H54 (cell line): ENCODE data around the gene ANKS4B.

Experiments
- DNase-seq: peaks from one replicate; pipeline ENCODE4 v3.0.0; 2011; ENCODE audit warnings: low spot score, mixed read lengths; ENCODE audit not compliant: insufficient read length
- FAIRE-seq: peaks from 3 replicates; lab custom pipeline; 2011; peaks lifted over from hg19 to GRCh38; lab: Jason Lieb, UNC
- POLR2A ChIP-seq: IDR thresholded peaks from 2 replicates; pipeline ENCODE4 v1.6.1; 2011; ENCODE audit warnings: low read depth, mild to moderate bottlenecking, low read length

Gene ANKS4B

DNA sequence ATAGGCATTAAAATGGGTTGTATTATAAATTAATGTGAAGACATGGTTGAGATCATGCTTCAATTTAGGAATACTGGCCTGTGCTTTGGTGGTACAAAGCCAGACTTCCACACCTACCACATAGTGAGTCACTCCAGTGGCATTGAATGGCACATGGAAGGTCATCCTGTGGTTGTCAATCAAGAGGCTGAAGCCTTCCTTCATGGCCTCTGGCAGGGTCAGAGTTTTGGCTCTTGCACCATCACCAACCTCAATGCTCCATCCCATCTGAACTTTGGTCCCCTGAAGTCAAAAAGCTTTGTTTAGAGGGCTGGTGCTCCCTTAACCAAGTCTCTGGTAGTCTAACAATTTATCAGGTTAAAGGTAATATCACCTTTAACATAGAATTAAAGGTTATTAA, 28.2 kb upstream of the ANKS4B start:
- DNase-seq, result no peak
- no peak for FAIRE-seq
- no peak for TF ChIP-seq POLR2A

DNA sequence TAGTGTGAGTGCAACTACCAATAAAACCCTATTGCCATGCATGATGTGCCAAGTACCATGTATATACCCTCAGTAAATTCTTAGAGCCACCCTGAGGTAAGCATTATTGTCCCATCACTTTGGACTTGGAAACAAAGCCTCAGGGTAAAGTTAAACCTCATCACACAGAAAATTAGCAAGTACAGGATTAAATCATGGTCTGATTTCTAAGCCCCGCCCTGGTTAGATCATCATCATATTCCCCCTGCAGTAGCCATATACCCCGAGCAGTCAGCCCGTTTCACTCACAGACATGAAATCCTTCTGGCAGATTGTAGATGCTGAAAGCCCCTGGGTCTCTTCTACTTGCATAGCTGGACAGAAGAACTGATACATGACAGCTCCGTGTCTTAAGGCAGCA, 26.9 kb upstream of the ANKS4B start:
- no peak for TF ChIP-seq POLR2A
- FAIRE-seq, result no peak
- no peak for DNase-seq

DNA sequence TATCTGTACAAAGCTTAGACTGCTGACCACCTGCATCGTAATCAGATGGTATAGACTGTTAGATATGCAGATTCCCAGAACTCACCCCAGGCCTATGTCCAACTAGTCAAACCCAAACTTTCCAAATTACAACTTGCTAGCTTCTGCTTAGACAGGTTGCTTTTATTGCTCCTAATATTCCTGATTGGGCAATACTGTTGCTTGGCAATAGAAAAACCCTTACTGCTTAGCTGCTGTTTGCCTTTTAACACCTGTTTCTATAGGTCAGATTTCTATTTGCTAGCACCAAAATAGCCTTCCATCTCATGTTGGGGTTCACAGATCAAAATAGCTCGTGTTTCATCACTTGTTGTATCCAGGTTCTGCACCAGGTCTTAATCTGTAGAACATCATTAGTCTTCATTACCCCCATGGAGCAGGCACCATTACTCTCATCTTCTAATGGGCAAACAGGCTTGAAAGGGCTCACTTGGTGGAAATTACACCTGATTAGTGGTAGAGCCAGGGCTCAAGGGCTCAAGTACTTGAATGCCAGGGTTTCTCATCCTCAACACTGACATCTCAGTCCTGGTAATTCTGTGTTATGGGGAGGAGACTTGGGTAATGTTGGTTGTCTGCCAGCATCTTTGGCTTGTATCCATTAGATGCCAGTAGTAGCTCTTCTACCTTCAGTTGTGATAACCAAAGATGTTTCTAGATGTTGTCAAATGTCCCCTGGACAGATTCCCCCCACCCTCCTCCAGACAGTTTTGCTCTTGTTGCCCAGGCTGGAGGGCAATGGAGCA, 24.9 kb upstream of the ANKS4B start:
- no peak for DNase-seq
- no peak for TF ChIP-seq POLR2A
- FAIRE-seq, result no peak

DNA sequence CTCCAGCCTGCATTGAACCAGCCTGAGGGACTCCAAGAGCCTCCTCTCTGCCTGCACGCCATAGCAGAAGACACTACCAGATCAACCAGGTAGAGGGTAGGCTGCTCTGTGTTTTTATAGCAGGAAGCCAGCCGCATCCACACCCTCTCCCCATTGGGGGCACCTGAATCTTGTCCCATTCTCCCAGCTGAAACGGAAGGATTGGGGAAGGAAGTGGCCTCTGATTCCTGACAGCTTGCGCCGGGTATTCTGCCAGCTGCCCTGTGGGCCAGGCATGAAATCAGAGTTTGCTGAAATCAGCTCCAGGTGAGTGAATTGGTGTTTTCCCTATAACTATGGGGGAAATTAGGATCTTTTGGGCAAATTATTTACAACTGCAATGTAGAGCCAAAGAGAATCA, 22.0 kb upstream of the ANKS4B start, which contains the start of gene ZP2:
ZP2 (minus strand) TSS at position 89 of the 400 bp plus-strand sequence; CDS start at position 62, 27 bp downstream.
- no peak for DNase-seq
- TF ChIP-seq POLR2A, result no peak
- no peak for FAIRE-seq

DNA sequence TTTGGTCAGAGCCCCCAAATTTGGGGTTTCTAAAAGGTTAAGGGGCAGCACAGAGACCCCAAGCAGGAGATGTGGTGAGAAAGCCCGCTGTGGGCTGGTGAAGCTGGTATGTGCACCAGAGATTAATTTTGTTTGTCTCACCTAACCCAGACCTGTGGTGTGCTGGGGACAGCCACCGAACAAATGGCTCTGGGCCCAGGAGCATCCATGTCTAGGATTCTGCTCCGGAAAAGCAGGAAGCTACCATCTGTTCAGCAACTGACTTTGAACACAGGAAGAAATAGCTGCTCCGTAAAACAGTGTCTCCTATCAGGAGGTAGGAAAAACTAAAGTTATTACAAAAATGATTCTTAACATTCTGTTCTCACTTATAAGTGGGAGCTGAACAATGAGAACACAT, 19.4 kb upstream of the ANKS4B start:
- DNase-seq, result no peak
- TF ChIP-seq POLR2A, result no peak
- FAIRE-seq, result no peak

DNA sequence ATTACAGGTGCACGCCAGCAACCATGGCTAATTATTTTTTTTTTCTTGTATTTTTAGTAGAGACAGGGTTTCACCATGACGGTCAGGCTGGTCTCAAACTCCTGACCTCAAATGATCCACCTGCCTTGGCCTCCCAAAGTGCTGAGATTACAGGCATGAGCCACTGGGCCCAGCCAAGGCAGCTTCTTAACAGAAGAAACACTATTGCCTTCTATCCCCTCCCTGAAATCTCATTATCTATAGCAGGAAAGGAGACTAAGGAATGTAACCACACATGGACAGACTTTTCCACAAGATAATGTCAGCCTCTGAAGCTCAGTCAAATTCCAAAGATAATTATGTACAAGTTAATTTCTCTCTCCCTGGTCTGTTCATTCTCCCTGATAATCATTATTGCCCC, 16.4 kb upstream of the ANKS4B start:
- no peak for TF ChIP-seq POLR2A
- no peak for DNase-seq
- no peak for FAIRE-seq

DNA sequence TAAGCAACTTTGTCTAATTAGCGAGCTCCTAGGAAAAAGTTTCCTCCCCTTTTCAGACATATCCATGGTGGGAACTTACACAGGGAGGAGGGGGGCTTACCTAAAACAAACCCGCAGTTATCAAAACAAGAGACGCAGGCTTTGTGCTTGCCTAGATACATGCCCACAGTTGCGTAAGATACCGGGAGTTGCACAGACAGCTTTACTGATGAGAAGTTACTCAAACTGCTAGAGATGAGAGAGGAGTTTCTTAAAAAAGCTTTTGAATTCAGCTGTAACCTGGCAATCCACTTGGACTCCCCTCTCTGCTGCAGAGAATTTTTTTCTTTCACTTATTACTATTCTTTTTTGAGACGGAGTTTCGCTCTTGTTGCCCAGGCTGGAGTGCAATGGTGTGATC, 15.3 kb upstream of the ANKS4B start:
- no peak for TF ChIP-seq POLR2A
- FAIRE-seq, result no peak
- DNase-seq, result no peak

DNA sequence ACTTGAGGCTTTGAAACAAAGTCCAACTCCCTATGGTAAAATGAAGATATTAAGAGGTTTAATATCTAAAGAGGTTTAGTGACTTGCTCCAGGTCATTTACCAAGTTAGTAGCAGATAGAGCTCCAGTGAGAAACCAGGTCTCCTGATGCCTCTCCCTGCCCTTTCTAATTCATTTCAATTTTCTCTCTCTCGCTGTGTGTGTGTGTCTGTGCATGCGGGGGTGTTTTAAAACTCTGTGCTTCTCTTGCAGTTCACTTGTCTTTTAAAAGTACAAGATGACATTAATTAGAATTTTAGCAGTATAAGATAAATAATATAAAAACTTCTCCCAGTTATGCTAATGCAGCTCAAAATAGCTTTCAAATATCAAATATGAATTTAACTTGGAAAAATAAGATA, 13.9 kb upstream of the ANKS4B start:
- no peak for DNase-seq
- no peak for FAIRE-seq
- no peak for TF ChIP-seq POLR2A

DNA sequence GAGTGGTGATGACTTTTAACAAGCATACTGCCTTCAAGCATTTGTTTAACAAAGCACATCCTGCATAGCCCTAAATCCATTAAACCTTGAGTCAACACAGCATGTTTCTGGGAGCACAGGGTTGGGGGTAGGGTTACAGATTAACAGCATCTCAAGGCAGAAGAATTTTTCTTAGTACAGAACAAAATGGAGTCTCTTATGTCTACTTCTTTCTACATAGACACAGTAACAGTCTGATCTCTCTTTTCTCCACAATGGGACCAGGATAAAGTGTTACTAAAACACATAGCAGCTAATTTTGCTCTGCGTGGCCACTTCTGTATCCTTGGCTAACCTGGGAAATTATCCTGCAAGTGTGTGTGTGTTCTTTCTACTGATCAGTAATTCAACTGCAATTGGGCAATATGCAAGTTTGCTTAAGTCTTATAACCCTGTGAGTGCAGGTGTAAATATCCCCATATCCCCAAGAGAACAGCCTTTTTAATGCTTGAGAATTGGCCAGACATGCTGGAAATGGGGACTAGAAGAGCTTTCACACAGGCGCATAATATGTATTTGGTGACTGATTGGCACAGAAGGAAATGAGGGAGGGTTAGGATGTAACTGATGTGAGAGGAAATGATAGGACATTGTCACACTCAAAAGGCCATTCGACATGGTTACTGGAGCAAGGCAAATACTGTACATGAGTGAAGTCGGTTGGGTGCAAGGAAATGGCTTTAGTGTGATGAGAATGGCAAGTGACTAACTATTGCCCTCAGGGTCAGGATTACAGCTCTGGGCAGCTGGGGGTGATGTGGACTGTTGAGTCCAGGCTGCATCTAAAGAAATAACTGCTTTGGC, 10.8 kb upstream of the ANKS4B start:
- TF ChIP-seq POLR2A, result no peak
- DNase-seq (no peak), FAIRE-seq (peak; percentile 11)

DNA sequence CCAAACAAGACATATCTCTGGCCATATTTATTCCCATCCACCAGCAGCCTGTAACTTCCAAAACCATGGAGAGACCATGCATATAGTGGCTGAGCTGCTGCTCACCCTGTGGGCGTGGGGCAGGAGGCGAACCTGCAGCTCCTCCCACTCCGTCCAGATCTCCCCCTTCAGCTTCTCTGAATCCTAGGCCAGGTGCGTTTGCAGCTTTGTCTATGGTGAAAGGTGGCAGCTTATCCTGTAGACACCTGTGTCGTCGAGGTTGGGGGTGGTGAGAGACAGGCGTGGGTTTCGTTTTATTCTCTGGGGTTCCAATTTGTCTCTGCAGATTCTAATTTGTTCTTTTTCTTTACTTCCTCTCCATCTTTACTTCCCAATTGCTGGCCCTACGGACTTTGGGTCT, 9.7 kb upstream of the ANKS4B start:
- no peak for DNase-seq
- FAIRE-seq, result no peak
- TF ChIP-seq POLR2A, result no peak

DNA sequence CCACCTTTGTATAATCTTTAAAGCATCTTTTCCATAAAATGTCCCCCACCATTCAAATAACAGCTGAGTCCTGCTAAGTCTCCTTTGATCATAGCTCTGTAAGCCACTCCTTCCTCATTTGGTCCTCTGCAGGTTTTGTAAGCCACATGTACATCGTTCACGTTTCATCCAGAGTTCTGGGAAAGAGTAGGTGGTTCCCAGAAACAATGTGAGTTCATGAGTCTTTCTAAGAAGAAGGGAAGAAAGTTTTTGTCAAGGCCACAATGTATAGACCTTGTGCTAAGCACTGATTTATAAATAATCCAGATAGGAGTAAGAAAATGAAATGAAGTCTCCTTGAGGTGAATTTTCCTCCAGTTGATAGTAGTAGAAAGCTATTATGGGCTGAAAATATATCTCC, 8.7 kb upstream of the ANKS4B start:
- DNase-seq, result no peak
- no peak for FAIRE-seq
- TF ChIP-seq POLR2A, result no peak

DNA sequence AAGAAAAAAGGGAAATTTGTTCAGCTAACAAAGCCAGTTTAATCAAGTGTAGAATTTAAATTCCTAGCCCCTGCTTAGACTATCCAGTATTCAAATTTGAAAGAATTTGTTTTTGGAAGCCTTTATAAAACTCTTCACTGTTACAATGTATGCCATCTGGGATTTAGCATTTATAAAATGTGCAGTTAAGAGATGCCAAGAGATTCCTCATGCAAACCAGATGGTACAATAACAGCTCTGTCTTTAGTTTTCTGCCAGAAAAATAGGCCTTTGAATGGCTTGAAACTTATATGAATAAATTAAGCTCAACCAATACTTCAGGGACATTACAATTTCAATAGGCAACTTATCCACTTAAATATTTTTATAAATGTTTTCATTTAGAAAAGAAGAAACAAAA, 6.8 kb upstream of the ANKS4B start:
- DNase-seq (no peak), FAIRE-seq (no peak)
- TF ChIP-seq POLR2A, result no peak

DNA sequence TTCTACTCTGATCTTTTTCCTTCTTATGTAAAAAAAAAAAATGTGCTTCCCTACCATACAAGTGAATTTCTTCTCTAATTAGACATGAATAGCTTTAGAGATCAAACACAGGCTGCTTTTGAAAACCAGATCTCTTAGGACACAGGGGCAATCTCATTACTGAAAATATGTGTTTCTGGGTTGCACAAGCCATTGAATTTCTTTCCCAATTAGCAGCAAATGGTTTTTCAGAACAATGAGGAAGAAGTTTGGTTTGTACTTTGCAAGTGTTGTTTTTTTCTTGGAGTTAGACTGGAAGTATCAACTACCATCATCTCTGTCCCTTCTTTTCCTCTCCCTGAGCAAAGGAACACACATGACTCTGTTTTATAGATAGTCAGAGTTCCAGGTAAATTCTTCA, 5.6 kb upstream of the ANKS4B start:
- DNase-seq (no peak), FAIRE-seq (no peak)
- TF ChIP-seq POLR2A, result no peak

DNA sequence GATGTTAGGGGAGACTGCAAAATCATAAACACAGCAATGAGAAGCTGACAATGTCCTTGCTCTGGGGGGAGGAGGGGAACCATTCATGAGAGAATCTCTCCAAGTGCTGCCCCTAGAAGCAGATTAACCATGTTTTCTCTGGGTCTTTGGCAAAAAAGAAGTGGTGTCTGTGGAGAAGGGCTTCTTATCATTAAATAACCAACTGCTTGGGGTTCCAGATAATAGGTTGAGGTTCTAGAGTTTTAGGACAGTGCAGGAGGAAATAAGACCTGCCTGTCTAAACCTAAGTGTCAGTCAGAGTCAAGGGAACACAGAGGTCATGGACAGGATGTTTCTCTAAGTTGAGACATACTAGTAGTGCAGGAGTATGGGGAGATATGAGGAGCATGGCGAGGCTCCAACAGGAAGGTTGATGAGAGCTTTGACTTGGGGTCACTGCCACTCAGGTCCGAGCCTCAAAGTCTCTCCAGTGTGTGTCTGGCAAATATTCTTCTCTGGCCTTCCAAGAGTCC, 5.1 kb upstream of the ANKS4B start:
- DNase-seq (no peak), FAIRE-seq (no peak)
- no peak for TF ChIP-seq POLR2A
